ENCODE data around the gene TMC1.

TMC1 gene

GRCh38 chr9:72864327-72864726 is 342.9 kb downstream of the TMC1 start:
- TF ChIP-seq, protein P1, sequence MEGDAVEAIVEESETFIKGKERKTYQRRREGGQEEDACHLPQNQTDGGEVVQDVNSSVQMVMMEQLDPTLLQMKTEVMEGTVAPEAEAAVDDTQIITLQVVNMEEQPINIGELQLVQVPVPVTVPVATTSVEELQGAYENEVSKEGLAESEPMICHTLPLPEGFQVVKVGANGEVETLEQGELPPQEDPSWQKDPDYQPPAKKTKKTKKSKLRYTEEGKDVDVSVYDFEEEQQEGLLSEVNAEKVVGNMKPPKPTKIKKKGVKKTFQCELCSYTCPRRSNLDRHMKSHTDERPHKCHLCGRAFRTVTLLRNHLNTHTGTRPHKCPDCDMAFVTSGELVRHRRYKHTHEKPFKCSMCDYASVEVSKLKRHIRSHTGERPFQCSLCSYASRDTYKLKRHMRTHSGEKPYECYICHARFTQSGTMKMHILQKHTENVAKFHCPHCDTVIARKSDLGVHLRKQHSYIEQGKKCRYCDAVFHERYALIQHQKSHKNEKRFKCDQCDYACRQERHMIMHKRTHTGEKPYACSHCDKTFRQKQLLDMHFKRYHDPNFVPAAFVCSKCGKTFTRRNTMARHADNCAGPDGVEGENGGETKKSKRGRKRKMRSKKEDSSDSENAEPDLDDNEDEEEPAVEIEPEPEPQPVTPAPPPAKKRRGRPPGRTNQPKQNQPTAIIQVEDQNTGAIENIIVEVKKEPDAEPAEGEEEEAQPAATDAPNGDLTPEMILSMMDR (IDR thresholded peaks at IDR 0.05; ENCODE audit: low read depth, low read length): no peak
- no peak overlapping the region for H3K4me3 ChIP-seq (ENCODE audit: low read depth, low read length)
- DNase-seq: no peak
- H3K27ac ChIP-seq: no peak overlapping the region
- no peaks in the 10 kb centered on the region for H3K27me3 ChIP-seq (ENCODE audit: insufficient read depth, low read depth, severe bottlenecking)
- H3K36me3 ChIP-seq: no peaks in the 10 kb centered on the region
- H3K9me3 ChIP-seq (ENCODE audit: severe bottlenecking): no peaks in the 10 kb centered on the region

- TF ChIP-seq, protein P1 (IDR thresholded peaks at IDR 0.05; ENCODE audit: low read depth, low read length): no peak
- Histone ChIP-seq H3K27me3 (ENCODE audit: insufficient read depth, low read depth, severe bottlenecking) (no peaks in the 10 kb centered on the region), H3K27ac (no peak overlapping the region), H3K9me3 (ENCODE audit: severe bottlenecking) (no peaks in the 10 kb centered on the region), H3K36me3 (no peaks in the 10 kb centered on the region), H3K4me3 (ENCODE audit: low read depth, low read length) (no peak overlapping the region)
- DNase-seq: no peak
Measured at GRCh38 chr9:72871685-72872084, 350.3 kb downstream of the TMC1 start.

- no peak overlapping the region for H3K27ac ChIP-seq
Measured at GRCh38 chr9:72872718-72873117, 351.3 kb downstream of the TMC1 start.

GRCh38 chr9:72873456-72873855 is 352.0 kb downstream of the TMC1 start:
- Histone ChIP-seq H3K36me3 (no peaks in the 10 kb centered on the region), H3K27ac (no peak overlapping the region), H3K9me3 (ENCODE audit: severe bottlenecking) (no peaks in the 10 kb centered on the region), H3K4me3 (ENCODE audit: low read depth, low read length) (no peak overlapping the region), H3K27me3 (ENCODE audit: insufficient read depth, low read depth, severe bottlenecking) (no peaks in the 10 kb centered on the region)
- DNase-seq: no peak
- TF ChIP-seq, protein P1 (IDR thresholded peaks at IDR 0.05; ENCODE audit: low read depth, low read length): no peak

More at GRCh38 chr9:72872718-72873117, 351.3 kb downstream of the TMC1 start:
- Histone ChIP-seq H3K4me3 (ENCODE audit: low read depth, low read length) (no peak overlapping the region), H3K36me3 (no peaks in the 10 kb centered on the region), H3K9me3 (ENCODE audit: severe bottlenecking) (no peaks in the 10 kb centered on the region), H3K27me3 (ENCODE audit: insufficient read depth, low read depth, severe bottlenecking) (no peaks in the 10 kb centered on the region)
- no peak for DNase-seq
- TF ChIP-seq, protein P1 (IDR thresholded peaks at IDR 0.05; ENCODE audit: low read depth, low read length): no peak

- no peak for DNase-seq
- Histone ChIP-seq H3K27me3 (ENCODE audit: insufficient read depth, low read depth, severe bottlenecking) (no peaks in the 10 kb centered on the region), H3K36me3 (no peaks in the 10 kb centered on the region), H3K4me3 (ENCODE audit: low read depth, low read length) (no peak overlapping the region), H3K9me3 (ENCODE audit: severe bottlenecking) (no peaks in the 10 kb centered on the region), H3K27ac (no peak overlapping the region)
- TF ChIP-seq, protein P1 (IDR thresholded peaks at IDR 0.05; ENCODE audit: low read depth, low read length): no peak
Measured at GRCh38 chr9:72874344-72874743, 352.9 kb downstream of the TMC1 start.

- Histone ChIP-seq H3K36me3 (no peaks in the 10 kb centered on the region), H3K9me3 (ENCODE audit: severe bottlenecking) (no peaks in the 10 kb centered on the region), H3K27ac (no peak overlapping the region), H3K4me3 (ENCODE audit: low read depth, low read length) (no peak overlapping the region), H3K27me3 (ENCODE audit: insufficient read depth, low read depth, severe bottlenecking) (no peaks in the 10 kb centered on the region)
- DNase-seq: no peak
- TF ChIP-seq, protein P1 (IDR thresholded peaks at IDR 0.05; ENCODE audit: low read depth, low read length): no peak
Measured at GRCh38 chr9:72875221-72875620, 353.8 kb downstream of the TMC1 start.

Measured in WERI-Rb-1 (cell line).